Choroid plexus epithelial cell (primary cell): ENCODE measurements around the gene NACC2.

Experiments used
- DNase-seq: peaks from one replicate; pipeline ENCODE4 v3.0.0-alpha.2; 2010; ENCODE audit warnings: low read depth
- H3K4me3 ChIP-seq: 2 replicates; pipeline ENCODE4 v1.5.1; 2011; ENCODE audit warnings: low read depth, mild to moderate bottlenecking, control low read depth, low read length, moderate library complexity
- CTCF ChIP-seq: conservative IDR thresholded peaks from 2 replicates; pipeline ENCODE4 v1.5.1; 2011; ENCODE audit warnings: low read depth, mild to moderate bottlenecking, control low read depth, inconsistent platforms, low read length, moderate library complexity

NACC2 gene

GRCh38 chr9:136014147-136014923, 80.8 kb downstream of the NACC2 start:
- DNase-seq: no peak
- TF ChIP-seq CTCF: no peak
- H3K4me3 ChIP-seq: no peak overlapping the region

- H3K4me3 ChIP-seq: no peak overlapping the region
- no peak for DNase-seq
- TF ChIP-seq CTCF: no peak
These were observed 81.5 kb downstream of the NACC2 start for GRCh38 chr9:136013524-136014034.

- H3K4me3 ChIP-seq: no peak overlapping the region
- no peak for TF ChIP-seq CTCF
- no peak for DNase-seq
These were observed 82.0 kb downstream of the NACC2 start for GRCh38 chr9:136013116-136013515.

GRCh38 chr9:136012651-136013050, 82.4 kb downstream of the NACC2 start:
- no peak overlapping the region for H3K4me3 ChIP-seq
- peak; percentile 28 for DNase-seq
- no peak for TF ChIP-seq CTCF

GRCh38 chr9:136011703-136012496, 83.2 kb downstream of the NACC2 start:
- peak overlapping the region; percentile 27 for H3K4me3 ChIP-seq
- DNase-seq: peak; percentile 93

GRCh38 chr9:136011376-136011702, 83.8 kb downstream of the NACC2 start:
- no peak for DNase-seq
- no peak overlapping the region for H3K4me3 ChIP-seq
- no peak for TF ChIP-seq CTCF

More at GRCh38 chr9:136011703-136012496, 83.2 kb downstream of the NACC2 start:
- no peak for TF ChIP-seq CTCF
